Activated gamma-delta T cell treated with Interleukin-2 at 50 U/mL for 16 hours (primary cell): ENCODE measurements around the gene CDK18.
A peak's percentile ranks its signal among the peaks of the same experiment; 100 is the strongest.

ENCODE experiments used
- DNase-seq: peaks from one replicate; pipeline ENCODE4 v3.0.0-alpha.2; 2020

CDK18 gene

DNA sequence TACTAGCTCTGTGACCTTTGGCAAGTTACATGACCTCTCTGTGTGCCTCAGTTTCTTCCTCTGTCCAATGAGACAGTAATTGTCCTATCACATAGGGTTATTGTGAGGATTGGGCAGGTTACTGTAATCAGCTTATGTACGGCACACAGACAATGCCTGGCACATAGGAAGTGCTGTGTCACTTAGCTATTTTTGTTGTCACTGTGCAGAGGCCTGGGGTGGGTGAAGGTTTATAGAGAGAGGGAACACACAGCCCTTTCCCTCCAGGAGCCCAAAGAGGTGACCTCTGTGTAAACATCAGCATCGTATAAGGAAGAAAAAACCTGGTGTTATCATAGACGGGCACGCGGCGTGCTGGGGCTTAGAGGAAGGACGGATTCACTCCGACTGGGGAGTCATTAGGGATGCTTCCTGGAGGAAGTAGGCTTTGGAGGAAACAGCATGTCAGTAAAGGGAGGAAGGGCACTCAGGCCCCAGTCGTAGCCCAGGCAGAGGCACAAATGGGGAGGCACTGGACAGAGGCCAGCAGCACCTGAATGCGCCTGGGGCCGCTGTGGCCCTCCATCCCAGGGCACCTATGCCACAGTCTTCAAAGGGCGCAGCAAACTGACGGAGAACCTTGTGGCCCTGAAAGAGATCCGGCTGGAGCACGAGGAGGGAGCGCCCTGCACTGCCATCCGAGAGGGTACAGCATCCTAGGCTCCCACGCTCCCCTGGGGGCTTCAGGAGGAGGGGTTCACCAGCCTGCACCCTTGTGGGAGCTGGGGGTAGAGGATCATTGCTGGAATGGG, 21.2 kb downstream of the CDK18 start:
- DNase-seq: no peak

DNA sequence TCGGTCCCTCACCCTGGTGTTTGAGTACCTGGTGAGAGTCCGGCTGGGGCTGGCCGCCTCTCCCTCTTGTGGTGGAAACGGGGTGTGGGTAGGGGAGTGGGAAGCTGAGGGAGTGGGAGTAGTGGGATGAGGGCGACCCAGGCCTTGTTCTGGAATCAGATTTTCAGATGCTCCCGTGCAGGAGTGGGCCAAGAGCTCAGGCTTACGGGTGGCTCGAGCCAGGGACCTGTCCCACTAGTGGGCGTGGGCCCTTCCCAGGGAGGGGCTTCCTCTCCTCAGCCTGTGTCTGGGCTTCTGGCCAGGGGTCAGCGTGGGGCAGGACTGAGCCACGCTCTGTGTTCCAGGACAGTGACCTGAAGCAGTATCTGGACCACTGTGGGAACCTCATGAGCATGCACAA, 22.0 kb downstream of the CDK18 start:
- DNase-seq: no peak

DNA sequence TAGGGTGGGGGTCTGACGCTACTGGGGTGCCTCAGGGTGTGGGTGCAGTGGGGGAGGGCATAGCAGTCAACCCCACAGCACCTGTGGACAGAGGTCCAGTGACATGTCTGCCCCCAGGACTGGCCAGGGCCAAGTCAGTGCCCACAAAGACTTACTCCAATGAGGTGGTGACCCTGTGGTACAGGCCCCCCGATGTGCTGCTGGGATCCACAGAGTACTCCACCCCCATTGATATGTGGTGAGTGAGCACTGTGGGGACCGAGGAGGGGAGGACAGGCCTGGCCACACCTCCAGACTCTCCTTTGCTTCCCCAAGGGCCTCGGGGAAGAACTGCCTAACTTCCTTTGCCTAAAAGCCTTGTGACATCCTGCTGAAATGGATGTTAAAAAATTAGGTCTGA, 23.5 kb downstream of the CDK18 start:
- DNase-seq: no peak

DNA sequence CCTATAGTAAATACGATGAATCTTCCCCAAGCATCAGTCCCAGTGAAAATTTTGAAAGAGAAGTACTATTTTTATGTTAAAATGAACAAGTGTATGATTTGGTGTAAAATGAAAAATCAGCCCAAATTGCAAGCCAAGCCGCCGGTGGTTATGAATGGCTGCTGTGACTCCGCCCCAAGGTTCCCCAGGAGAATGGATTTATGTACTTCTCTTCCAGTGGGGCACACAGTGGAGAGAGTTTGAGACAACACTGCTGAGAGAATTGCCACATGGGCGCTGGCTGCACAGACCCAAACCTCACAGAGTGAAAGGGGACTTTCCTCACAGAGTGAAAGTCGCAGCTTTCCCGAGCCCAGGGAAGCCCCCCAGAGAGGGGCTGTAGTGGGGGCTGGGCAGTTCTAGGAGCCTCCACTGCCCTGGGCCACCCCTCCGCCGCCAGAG, 24.0 kb downstream of the CDK18 start:
- DNase-seq: no peak

DNA sequence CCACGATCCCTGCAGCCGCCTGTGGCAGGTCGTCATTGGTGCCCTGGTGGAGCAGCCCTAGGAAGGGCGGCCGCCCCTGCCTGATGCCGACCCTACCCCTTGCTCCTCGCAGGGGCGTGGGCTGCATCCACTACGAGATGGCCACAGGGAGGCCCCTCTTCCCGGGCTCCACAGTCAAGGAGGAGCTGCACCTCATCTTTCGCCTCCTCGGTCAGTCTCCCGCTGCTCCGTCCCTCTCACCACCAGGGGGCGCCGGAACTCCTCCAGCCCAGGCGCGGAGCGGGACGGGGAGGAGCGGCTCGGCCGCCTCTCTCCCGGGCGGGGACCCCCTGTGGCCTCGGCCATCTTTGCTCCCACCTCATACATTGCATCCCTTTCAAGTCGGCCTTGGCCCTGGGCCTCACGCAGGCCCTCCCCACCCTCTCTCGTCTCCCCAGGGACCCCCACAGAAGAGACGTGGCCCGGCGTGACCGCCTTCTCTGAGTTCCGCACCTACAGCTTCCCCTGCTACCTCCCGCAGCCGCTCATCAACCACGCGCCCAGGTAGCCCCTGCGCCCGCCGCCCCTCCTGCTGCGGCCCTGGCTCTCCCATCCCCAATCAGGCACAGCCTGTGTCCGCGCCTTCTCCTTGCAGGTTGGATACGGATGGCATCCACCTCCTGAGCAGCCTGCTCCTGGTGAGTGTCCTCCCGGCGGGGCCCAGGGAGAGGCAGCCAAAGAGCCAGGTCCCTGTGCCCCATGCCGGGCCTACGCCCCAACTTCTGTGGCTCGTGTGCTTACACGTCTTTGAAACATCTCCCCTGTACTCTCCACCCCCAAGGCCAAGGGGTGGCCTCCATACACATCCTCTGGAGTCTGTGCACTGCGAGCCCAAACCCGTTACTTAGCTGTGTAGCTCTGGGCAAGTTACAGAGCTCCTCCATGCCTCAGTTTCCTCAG, 24.7 kb downstream of the CDK18 start:
- peak; percentile 87 for DNase-seq

DNA sequence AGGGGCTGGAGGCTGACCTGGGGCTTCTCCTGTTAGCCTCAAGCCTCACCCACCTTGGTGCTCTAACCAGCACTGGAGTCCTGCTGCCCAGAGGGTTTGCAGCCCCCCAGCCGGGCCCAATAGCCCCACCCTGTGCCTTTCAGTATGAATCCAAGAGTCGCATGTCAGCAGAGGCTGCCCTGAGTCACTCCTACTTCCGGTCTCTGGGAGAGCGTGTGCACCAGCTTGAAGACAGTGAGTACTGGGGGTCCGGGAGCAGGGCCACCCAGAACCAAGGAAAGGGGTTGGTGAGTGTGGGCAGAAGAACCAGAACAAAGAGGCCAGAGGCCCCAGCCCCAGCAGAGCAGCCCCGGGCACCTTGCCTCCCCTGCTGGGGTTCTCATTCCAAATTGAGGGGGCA, 25.6 kb downstream of the CDK18 start:
- no peak for DNase-seq

DNA sequence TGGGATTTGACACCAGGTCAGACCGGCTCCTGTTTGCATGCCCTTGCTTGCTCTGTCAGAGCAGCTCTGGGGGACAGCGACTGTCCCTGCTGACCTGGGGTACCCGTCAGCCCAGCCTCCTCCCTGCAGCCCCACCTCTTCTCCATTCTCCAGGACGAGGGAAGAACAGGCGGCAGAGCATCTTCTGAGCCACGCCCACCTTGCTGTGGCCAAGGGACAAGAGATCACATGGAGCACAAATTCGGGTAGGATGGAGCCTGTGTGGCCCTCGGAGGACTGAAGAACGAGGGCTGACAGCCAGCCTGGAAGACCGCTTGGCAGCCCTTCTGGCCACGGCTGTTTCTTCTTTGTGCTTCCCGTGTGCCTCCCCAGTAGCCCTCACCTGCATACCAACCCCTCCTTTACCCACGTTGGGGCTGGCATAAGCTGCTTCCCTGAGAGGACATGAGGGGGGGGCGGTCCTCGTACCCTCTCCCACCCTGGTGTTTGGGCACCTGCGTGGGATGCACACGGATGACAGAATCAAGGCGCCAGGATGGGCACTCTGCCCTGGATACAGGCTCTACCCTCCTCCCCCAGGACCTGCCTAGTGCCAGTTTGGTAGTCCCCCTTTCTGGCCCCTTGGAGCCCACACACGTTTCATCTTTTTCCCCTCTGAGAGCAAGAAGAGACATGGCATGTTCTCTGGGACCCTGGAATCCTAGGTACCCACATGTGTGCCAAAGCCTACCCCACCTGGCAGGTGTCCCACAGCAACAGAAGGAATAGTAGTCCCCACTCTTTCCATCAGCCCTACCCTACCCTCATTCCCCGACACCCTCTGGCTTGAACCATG, 26.9 kb downstream of the CDK18 start:
- DNase-seq: no peak

DNA sequence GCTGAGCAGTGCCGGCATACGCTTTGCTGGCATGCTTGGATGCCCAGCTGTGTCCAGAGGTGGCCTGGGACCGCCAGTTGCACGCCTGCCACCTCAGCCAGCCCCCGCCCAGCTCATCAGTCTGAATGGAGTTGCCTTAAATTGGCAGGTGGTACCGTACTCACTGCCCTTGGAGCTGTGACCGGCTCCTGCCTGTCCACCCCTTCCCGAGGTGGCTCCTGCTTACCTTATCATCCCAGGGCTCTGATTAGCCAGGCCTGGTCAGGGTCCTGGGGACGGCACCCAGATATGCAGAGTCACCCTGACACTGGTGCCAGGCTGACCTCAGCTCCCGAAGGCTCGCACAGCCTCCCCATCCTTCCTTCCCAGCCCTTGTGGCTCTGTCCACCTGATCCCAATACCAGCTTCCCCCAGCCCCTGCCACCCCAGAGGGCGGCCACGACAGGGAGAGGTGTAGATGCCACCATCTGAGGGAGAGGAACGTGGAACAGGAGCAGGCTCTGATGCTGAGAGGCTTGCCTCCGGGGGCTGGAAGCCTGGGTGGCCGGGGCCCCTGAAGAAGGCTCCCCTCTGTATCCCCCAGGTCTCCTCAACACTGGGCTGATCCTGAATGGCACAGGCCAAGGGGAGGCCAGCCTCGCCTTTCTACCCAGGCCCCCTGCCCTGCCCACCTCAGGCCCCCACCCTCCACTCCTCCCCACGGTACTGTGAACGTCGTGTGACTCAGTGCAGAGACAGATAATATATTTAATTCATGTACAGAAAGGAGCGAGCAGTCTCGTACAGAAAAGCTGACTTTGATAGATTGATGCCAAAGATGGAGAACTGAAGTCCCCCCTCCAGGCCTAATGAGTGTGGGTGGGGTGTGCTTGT, 27.8 kb downstream of the CDK18 start:
- no peak for DNase-seq

DNA sequence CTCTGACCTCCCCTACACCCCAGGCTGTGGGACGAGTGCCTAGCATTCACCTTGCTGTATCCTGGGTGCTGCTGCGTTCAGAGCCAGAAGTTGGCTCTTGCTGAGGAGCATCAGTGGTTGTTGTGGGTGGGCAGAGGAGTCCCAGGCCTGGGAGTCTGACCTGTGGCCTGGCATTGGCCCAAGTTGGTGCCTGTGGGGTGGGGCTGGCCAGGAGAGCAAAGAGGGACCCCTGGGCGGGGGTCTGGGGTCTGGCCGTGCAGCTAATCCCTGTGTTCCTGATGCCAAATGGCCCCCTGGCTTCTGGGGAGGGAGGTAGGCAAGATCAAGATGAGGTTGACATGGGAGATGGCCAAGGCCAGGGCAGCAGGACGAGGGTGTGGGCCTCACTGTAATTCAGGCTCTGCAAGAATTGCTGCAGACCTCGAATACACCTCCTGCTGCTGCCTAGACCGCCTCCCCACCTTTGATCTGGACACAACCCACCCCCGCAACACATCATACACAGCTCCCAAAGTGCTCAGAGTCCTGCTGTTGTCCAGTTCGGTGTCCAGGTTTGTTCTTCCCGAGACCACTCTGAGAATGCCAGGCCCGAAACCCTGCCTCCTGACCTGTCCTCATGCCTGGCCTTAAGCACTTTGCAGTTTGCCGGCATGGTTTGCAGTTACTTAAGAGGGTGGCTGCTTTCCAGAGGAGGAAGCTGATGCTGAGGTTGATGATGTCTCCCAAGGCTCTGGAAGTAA, 28.7 kb downstream of the CDK18 start:
- DNase-seq: no peak

DNA sequence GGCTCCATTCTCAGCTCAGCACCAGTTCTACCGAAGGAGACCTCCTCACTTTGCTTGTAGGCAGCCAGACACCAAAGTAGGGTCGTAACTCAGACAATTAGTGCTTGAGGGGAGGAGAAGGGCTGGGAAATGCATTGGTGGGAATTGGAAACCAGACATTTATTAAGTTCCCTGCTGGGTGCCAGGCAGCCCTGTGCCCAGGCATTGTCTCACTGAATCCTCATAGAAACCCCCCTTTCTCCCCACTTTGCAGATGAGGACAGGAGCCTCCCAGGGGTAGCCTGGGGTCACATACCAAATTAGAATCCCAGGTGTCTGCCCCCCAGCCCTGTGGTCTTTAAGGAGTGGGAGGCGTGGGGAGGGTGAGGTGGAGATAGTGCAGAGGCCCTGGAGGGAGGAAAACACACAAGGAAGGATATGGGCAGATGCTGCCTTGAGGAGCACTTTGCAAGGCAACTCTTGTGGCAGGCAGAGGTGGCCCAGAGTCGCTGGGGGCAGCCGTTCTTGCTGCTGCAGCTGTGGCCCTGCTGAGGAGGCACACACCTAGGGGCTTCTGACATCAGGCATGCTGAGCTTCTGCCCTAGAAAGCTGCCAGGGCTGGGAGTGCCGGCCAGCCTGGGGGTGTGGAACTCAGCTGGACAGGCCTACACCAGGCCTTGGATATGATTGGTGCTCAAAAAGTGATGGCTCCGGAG, 29.4 kb downstream of the CDK18 start:
- DNase-seq: no peak

DNA sequence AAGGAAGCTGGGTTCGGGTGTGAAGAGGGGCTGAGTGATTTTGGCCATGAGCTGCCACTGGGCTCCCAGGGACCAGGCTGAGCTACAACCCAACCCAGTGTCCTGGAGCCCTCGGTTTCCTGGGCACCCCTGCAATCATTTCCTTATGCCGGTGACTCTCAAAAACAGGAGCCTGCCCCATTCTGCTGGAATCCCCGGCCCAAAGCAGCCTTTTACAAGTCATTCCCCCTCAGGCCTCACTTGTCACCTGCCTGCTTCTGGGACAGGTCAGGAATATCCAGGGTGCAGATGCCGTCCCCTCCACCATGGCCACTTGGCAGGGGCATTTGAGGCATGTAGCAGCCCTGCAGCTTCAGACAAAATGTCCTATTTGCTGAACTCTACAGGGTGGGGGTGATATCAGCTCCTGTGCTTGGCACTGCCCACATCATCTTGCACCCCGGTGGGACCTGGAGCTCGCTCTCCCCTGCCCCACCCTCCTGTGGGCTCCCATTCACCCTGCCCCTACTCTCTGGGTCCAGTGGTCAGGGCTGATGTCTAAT, 30.0 kb downstream of the CDK18 start:
- no peak for DNase-seq

DNA sequence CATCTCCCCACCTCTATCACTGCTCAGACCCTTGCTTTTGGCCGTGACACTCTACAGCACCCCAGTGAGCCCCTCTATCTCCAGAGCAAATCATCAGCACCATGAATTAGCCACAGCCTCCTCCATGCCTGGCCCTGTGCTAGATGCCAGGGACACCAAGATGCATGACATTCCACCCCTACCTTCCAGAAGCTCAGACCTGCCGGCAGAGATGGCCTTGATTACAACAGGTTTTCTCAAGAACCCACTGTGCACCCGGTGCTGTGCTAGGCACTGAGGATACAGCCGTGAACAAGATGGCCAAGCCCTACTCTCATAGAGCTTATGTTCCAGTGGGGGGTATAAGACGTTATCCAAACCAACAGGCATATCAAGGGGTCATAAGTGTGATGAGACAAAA, 30.6 kb downstream of the CDK18 start:
- no peak for DNase-seq

DNA sequence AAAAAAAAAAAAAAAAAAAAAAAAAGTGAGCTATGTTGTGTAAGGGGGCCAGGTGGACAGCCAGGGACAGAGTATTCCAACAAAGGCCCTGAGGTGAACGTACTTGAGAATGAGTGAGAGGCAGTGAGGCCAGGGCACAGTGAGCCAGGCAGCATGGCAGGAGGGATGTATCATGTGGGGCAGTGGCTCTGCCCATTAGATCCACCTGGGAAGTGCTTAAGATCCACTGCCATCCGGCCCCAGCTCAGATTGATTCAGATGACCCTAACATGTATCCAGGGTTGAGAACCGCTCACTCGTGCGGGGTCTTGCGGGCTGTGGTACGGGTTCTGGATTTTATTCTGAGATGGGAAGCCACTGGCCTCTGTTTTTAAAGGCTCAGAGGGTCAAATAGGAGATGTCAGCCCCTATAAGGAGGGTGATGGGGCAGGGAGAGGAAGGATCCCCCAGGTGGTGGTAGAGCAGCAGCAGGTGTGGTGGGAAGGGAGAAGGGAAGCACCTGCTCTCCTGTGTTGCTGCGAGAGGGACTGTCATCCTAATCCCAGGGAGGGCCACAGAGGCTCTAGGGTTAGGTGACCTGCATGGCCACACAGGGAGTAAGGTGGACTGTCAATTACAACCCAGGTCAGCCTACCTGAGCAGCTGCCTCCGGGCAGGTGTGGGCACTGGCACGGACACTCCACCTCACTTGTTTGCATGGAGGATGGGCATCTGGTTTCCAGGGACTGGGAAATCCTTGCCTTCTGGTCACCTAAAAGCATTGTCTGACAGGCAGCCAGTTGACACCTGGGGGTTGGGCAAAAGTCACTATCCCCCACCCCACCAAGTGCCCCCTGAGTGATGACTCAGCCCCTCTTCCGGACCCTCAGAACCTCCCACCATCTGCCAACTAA, 31.6 kb downstream of the CDK18 start:
- DNase-seq: no peak

DNA sequence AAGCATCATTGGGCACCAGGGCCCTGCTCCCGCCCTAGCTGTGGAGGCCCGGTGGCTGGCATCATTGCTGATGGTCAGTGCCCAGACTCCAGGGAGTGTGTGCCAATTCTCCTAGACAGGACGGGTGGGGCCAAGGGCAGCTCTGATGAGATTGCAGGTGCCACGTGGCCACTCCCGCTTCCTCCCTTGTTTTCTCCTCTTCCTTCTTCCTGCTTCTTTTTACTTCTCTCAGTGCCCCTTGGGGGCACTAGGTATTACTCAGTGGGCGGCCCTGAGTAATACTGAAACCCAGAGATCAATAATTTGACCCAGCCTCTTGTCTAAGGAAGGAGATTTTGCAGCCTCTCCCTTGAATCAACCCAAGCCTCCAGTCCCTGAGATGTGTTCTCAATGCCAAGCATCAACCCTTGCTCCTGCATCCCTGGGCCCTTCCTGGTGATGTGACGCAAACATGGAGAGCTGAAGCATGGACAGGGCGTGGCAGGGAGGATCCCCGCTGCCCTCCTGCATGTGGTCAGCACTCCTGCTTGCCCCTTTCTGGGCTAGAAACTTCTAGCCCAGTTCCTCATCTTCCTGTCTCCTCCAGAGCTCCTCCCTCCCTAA, 32.4 kb downstream of the CDK18 start:
- DNase-seq: no peak

DNA sequence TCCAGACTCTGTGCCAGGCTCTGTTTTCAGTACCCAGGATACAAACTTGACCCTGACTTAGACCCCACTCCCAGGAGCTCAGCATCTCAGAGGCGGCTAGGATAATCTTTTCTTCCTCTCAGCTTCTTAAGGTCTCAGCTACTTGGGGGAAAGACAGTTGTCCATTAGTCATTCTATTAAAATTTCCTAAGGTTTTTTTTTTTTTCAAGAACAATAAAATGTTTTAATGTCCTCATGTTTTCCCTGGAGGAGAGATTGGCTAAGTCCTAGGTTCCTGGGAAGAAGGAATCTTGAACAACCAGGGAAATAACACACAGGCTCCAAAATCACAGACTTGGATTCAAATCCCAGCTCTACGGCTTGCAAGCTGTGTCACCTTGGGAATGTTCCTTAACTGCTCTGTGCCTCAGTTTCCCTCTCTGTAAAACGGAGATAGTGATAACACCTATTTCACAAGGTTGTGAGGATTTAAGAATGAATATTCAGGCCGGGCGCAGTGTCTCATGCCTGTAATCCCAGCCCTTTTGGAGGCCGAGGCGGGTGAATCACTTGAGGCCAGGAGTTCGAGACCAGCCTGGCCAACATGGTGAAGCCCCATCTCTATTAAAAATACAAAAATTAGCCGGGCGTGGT, 33.0 kb downstream of the CDK18 start:
- DNase-seq: no peak

DNA sequence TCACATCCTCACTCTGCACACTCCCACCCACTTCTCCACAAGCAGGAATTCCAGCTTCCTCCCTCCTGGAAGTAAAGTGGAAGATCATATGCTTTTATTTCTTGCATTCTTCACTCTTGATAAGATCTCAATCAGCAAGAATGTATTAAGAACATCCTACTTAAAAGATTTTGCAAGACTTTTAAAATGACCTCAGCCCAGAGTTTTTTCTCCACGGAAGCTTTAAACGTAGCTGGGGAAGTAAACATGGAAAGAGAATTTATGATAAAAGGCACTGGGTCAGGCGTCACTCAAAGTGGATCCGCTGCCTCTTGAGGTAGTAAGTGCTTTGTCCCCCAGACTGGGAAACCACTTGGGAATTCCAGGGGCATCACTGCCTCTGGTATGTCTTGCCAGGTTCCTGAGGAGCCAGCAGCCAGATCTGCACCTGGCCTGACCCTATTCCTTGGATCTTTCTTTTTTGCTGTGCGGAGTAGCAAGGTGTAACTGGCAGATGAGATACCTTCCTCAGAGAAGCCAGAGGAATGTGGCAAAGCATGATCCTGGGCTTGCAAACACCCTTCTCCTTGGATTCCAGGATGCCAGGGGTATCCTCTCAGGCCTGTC, 33.9 kb downstream of the CDK18 start:
- DNase-seq: no peak

DNA sequence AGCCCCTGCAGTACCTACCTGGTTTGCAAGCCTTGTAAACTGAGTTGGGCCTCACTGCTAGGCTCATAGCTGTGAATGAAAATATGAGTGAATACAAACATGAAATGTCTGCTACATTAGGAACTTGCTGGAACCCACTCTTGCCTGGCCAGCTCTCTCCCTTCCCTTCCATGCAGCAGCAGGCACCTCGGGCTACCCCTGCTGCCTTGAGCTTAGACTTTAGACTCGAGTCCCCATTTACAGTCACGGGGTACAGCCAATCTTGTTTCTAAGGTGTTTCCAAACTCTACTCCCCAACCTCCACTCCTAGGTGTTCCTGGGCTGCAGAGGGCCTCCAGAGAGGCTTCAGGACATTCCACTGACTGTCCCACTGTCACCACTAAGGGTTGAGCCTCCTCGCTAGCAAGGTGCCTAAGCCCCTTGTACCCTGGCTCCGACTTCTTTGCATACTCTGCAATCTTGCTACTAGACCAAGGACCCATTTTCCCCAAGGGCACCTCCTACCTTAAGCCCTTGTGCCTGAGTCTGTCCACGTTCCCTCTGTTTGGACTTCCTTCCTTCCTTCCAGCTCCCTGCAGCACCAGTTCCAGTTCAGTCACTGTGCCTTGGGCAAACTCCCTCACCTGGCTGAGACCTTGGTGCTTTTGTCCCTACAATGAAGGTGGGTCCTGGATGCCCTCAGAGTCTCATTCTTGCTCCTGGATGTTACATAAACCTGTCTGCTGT, 36.9 kb downstream of the CDK18 start:
- DNase-seq: no peak
